Measurements from ENCODE around the gene CCN2.
"Not testable (repeated sequence)": the region's sequence is repeated elsewhere in the genome, so short reads cannot be mapped to it uniquely, and the experiment has no call there.

The CCN2 gene

GRCh38 chr6:131924881-131925474 lies 26.2 kb downstream of the CCN2 start:
- H3K27ac ChIP-seq, result no peak overlapping the region
- TF ChIP-seq CTCF (IDR thresholded peaks at IDR 0.05), result peak; percentile 71
- no peak for TF ChIP-seq ZFX (IDR thresholded peaks at IDR 0.05; ENCODE audit: borderline replicate concordance)

- TF ChIP-seq ZFX (IDR thresholded peaks at IDR 0.05; ENCODE audit: borderline replicate concordance) (no peak), CTCF (IDR thresholded peaks at IDR 0.05) (peak; percentile 84)
- H3K27ac ChIP-seq, result no peak overlapping the region
Measured at GRCh38 chr6:131923356-131923755, 27.8 kb downstream of the CCN2 start.

GRCh38 chr6:131920656-131921055 lies 30.5 kb downstream of the CCN2 start:
- TF ChIP-seq CTCF (IDR thresholded peaks at IDR 0.05) (no peak), ZFX (IDR thresholded peaks at IDR 0.05; ENCODE audit: borderline replicate concordance) (no peak)
- no peak overlapping the region for H3K27ac ChIP-seq

DNA sequence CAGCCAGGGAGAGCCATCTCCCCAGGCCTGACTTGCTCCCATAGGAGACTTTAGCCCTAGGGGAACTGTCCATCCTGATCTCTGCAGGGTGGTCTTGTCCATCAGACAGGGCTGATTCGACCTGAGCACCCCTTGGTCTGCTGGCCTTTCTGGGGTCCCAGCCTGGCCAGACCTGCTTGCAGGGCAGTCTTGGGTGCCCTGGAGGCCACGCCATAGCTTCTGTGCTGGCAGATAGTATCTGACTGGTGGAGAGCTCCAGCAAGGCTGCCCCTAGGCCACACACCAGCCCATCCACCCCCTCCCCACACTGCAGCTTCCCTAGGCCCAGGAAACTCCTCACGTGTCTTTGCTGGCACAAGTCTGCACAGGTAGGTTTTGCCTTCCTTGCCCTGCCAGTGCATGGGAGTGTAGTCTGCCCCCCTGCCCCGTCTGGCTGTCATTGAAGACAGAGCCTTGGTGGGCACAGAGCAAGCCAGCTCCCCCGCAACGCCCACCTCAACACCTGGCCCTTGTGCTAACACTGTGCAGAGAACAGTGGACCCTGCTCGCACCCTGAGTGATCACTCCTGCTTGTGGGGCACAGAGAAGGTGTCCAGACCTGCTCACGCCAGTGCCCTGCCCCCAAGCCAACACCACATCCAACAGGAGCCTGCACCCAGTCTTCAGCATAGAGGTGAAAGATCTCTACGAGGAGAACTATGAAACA lies 32.4 kb downstream of the CCN2 start:
- no peak for TF ChIP-seq CTCF (IDR thresholded peaks at IDR 0.05)
- TF ChIP-seq ZFX (IDR thresholded peaks at IDR 0.05; ENCODE audit: borderline replicate concordance), result no peak
- no peak overlapping the region for H3K27ac ChIP-seq

DNA sequence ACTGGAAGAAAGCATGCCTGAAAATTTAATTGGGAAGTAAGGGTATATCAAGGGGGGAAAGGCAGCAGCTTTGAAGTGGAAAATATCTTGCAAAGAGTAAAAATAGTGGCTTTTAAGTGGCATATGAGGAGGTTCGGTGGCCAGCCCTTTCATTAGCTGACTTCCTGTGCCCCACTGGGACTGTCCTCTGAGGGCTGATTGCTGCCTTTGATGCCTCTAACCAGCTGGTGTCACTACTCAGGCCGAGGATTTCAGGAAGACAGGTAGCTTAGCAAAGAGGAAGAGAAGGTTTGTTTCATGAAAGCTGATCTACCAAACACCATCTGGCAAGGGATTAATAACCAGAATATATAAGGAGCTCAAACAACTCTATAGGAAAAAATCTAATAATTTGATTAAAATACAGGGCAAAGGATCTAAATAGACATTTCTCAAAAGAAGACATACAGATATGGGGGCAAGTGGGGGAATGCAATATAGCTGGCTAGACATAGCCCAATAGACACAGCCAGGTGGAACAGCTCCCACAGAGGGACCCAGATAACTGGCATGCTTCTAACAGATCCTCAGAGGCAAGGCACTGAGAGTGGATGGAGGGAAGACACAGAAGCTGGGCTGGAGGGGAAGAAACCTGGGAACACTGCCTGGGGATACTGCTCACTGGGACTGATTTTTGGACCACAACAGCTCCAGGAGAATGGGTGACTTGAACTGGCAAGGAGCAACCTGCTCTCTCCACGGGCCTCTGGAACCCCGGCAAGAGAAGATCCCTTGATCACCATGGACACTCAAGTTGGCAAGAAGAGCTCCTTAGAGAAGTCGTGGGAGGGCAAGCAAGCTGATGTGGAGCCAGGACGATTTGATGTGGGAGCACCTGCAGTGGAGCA lies 33.2 kb downstream of the CCN2 start:
- H3K27ac ChIP-seq, result no peak overlapping the region
- no peak for TF ChIP-seq CTCF (IDR thresholded peaks at IDR 0.05)

- no peak overlapping the region for H3K27ac ChIP-seq
- TF ChIP-seq CTCF (IDR thresholded peaks at IDR 0.05) (no peak), ZFX (IDR thresholded peaks at IDR 0.05; ENCODE audit: borderline replicate concordance) (no peak)
Measured at GRCh38 chr6:131917318-131917717, 33.9 kb downstream of the CCN2 start.

- no peak overlapping the region for H3K27ac ChIP-seq
- TF ChIP-seq CTCF (IDR thresholded peaks at IDR 0.05) (no peak), ZFX (IDR thresholded peaks at IDR 0.05; ENCODE audit: borderline replicate concordance) (no peak)
Measured at GRCh38 chr6:131916847-131917246, 34.3 kb downstream of the CCN2 start.

DNA sequence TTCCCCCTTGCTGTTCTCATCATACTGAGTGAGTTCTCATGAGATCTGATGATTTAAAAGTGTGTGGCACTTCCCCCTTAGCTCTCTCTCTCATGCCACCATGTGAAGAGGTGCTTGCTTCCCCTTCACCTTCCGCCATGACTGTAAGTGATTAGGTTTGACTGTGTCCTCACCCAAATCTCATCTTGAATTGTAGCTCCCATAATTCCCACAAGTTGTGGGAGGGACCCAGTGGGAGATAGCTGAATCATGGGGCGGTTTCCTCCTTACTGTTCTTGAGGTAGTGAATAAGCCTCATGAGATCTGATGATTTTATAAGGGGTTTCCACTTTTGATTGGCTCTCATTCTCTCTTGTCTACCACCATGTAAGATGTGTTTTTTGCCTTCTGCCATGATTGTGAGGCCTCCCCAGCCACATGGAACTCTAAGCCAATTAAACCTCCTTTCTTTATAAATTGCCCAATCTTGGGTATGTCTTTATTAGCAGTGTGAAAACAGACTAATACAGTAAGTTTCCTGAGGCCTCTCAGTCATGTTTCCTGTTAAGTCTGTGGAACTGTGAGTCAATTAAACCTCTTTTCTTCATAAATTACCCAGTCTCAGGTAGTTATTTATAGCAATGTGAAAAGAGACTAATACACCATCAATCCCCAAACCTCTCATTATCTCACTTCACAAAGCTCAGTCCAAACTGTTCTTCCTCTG lies 34.9 kb downstream of the CCN2 start:
- not testable (repeated sequence) for H3K27ac ChIP-seq
